ENCODE results near the gene MYO5A.

DNA sequence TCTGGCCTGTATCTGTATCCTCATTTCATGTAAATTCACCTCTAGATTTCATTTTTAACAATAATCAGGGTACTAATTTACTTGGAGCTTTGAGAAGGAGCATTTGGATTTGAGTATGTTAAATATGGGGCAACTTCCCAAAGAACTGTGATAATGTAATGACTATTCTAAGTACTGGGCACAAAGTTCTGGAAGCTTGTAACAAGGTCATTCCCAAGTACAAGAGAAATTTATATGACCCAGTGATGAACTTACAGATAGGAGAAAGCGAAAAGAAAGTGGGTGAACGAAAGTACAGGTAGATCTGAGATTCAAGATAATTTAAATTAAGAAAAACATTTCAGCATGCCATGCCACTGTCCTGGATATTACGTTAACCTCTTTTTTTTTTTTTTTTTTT is 93.8 kb downstream of the MYO5A start:
- TF ChIP-seq, protein P1, sequence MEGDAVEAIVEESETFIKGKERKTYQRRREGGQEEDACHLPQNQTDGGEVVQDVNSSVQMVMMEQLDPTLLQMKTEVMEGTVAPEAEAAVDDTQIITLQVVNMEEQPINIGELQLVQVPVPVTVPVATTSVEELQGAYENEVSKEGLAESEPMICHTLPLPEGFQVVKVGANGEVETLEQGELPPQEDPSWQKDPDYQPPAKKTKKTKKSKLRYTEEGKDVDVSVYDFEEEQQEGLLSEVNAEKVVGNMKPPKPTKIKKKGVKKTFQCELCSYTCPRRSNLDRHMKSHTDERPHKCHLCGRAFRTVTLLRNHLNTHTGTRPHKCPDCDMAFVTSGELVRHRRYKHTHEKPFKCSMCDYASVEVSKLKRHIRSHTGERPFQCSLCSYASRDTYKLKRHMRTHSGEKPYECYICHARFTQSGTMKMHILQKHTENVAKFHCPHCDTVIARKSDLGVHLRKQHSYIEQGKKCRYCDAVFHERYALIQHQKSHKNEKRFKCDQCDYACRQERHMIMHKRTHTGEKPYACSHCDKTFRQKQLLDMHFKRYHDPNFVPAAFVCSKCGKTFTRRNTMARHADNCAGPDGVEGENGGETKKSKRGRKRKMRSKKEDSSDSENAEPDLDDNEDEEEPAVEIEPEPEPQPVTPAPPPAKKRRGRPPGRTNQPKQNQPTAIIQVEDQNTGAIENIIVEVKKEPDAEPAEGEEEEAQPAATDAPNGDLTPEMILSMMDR (IDR thresholded peaks at IDR 0.05 in 4 of 5, conservative IDR thresholded peaks at IDR 0.05 in 1 of 5), result no peak
- TF ChIP-seq POLR2A (IDR thresholded peaks at IDR 0.05), result no peak

Data from gastrocnemius medialis (tissue), 4 donors.